AG09319 (cell line): ENCODE results near the gene TP53BP2.

Experiments used
- DNase-seq: peaks from one replicate; pipeline ENCODE4 v3.0.0-alpha.2; 2010; ENCODE audit warnings: low read depth; ENCODE audit errors: extremely low read depth
- TF ChIP-seq, protein P1 (sequence below): IDR thresholded peaks from 2 replicates; pipeline ENCODE4 v1.5.1; 2011; ENCODE audit warnings: low read depth, mild to moderate bottlenecking, inconsistent platforms, low read length, moderate library complexity

Gene TP53BP2

DNA sequence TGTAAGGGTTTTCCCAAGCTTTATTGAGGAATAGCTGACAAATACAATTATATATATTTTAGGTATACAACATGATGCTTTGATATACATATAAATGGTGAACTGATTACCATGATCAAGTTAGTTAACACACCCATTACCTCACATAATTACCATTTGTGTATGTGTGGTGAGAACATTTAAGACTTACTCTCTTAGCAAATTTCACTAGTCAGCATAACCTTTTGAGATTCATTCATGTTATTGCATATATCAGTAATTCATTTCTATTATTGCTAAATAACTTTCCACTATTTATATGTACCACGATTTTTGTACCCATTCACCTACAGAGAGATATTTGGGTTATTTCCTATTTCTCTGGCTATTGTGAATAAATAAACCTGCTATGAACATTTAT, 16.2 kb upstream of the TP53BP2 start:
- TF ChIP-seq, protein P1, sequence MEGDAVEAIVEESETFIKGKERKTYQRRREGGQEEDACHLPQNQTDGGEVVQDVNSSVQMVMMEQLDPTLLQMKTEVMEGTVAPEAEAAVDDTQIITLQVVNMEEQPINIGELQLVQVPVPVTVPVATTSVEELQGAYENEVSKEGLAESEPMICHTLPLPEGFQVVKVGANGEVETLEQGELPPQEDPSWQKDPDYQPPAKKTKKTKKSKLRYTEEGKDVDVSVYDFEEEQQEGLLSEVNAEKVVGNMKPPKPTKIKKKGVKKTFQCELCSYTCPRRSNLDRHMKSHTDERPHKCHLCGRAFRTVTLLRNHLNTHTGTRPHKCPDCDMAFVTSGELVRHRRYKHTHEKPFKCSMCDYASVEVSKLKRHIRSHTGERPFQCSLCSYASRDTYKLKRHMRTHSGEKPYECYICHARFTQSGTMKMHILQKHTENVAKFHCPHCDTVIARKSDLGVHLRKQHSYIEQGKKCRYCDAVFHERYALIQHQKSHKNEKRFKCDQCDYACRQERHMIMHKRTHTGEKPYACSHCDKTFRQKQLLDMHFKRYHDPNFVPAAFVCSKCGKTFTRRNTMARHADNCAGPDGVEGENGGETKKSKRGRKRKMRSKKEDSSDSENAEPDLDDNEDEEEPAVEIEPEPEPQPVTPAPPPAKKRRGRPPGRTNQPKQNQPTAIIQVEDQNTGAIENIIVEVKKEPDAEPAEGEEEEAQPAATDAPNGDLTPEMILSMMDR: no peak
- DNase-seq: no peak

DNA sequence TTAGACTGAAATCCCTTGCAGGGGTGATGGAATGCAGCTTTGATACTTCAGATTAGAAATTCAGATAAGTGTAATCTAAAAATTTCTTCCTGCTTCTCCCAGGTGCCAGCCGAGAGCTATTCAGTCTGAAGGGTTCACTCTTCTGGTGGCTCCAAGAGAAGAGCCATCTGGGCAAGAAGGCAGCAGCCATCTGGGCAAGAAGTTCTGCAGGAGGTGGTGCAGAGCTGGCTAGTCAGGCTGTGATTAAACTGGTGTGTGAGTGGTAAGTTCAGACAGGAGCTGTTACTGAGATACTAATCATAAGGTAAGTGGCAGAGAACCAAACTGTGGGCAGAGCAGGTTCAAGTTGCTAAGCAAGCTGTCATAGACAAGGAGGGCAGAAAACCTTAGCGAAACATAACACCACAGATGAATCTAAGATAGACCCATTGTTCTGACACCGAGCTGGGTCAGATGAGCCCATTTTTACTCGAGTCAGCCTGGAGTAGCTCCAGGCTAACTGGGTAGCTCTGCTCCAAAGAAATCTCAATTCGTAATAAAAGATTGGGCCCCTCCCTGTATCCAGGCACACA, 14.4 kb upstream of the TP53BP2 start:
- DNase-seq: no peak
- TF ChIP-seq, protein P1: no peak

DNA sequence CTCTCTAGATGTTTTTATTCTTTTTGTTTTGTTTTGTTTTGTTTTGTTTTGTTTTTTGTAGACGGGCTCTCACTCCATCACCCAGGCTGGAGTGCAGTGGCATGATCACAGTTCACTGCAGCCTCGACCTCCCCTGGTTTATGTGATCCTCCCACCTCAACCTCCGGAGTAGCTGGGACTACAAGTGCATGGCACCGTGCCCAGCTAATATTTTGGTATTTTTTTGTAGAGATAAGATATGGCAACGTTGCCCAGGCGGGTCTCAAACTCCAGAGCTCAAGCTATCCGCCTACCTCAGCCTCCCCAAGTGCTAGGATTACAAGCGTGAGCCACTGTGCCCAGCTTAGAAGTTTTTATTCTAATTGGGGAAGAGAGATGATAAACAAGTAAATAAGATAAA, 13.3 kb upstream of the TP53BP2 start:
- TF ChIP-seq, protein P1: no peak
- no peak for DNase-seq

DNA sequence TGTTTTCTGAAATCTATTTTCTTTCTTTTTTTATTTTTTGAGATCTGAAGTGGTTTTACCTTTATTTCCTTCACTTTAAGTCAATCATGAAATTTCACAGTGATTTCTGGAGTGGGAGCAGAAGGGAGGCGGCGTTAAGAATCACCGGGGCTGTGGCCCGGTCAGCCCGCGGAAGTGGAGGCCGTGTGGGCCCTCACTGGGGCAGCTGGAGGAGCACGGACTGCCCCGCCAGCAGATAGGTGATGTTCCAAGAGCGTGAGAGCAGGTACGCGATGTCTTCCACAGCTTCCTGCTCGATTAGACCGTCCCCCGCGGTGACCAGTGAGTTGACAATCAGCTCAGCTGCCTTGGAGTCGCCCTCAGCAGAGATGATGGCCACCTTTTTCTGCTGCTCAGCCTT, 10.6 kb upstream of the TP53BP2 start:
- TF ChIP-seq, protein P1: no peak
- no peak for DNase-seq

DNA sequence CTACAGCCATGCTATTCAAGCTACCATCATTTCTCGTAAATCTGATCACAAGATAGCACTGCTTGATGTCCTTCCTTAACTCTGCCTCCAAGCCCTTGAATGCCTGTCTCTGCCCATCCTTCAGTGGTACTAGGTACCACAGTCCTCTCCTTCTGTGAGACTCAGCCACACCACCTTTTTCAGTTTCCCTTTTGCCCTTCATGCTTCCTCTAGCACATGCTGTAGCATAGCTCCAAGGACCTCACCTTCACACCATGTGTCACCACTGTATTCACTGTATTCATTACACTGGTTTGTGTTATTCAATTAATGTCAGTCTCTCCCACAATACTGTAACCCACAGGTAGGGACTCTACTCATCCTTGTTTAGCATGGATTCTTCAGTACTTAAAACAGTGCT, 8.0 kb upstream of the TP53BP2 start:
- TF ChIP-seq, protein P1: no peak
- DNase-seq: no peak

DNA sequence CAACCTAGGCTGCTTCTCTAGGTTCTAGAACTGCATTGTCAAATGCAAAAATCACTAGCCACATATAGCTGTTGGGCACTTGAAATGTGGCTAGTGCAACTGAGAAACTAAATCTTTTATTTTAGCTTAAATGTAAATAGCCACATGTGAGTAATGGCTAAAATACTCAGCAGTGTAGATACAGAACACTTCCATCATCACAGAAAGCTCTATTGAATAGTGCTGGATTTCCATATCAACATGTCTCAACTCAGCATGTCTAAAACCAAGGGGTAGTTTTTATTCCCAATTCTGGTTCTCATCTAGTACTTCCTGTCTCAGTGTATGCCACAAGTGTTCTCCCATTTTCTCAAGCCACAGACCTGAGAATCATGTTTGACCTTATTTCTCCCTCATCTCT, 7.5 kb upstream of the TP53BP2 start:
- TF ChIP-seq, protein P1: no peak
- no peak for DNase-seq

DNA sequence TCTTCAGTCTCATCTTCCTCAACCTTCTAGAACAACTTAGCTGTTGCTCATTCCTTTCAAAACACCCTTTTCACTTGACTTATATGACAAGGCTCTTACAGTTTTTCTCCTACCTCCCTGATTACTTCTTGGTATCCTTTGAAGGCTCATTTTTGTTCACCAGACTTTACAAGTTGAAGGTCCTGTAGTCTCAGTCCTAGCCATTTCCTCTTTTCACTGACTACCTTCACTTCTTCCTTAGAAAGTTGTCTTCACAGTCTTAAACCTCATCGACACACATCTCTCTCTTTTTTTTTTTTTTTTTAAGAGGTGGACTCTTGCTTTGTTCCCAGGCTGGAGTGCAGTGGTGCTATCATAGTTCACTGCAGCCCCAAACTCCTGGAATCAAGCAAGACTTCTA, 6.6 kb upstream of the TP53BP2 start:
- TF ChIP-seq, protein P1: no peak

More for the DNA sequence above, 6.6 kb upstream of the TP53BP2 start:
- DNase-seq: no peak
